Activated T-cell treated with anti-CD3 and anti-CD28 coated beads, Interleukin-2, amount 50 U/mL, for 1 hour (primary cell): Measurements from ENCODE around the gene PLK5.
"Not testable (repeated sequence)": the region's sequence is repeated elsewhere in the genome, so short reads cannot be mapped to it uniquely, and the experiment has no call there.

ENCODE experiments used
- DNase-seq: peaks from one replicate; pipeline ENCODE4 v3.0.0-alpha.2; 2020

Gene PLK5

DNA sequence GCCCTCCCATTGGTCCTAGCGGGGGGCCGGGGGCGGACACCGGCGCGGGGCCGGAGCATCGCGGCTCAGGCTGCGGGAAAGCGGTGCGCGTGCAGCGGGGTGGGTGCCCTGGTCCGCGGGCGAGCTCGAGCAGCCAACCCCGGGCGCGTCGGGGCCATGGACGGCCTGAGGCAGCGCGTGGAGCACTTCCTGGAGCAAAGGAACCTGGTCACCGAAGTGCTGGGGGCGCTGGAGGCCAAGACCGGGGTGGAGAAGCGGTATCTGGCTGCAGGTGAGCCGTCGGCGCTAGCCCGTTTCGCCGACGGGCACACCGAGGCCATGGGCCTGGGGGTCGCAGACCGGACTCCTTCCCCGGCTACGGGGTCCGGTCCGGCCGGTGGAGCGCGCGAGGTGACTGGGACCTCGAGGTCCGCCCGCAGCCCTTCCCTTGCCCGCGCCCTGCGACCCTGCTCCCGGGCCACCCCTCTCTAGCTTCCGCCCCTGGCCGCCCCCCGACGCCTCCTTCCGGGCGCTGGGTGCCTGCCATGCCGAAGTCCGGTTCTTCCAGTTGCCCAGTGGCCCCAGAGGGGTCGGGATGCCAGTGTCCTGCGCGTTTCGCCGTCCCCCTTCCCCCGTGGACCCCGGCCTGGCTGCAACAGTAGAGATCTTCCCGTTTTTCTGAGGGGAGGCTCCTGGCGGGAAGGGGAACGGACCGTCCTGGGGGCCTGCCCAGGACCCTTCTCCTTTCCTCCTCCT lies 32.6 kb upstream of the PLK5 start, which contains the start of gene REEP6:
Gene REEP6, plus strand, starts transcription at position 68 of the 735 bp plus-strand sequence. Its CDS starts 89 bp downstream, at position 157.
- no peak for DNase-seq

- DNase-seq: no peak
Observed at GRCh38 chr19:1491849-1492170, 32.1 kb upstream of the PLK5 start.

DNA sequence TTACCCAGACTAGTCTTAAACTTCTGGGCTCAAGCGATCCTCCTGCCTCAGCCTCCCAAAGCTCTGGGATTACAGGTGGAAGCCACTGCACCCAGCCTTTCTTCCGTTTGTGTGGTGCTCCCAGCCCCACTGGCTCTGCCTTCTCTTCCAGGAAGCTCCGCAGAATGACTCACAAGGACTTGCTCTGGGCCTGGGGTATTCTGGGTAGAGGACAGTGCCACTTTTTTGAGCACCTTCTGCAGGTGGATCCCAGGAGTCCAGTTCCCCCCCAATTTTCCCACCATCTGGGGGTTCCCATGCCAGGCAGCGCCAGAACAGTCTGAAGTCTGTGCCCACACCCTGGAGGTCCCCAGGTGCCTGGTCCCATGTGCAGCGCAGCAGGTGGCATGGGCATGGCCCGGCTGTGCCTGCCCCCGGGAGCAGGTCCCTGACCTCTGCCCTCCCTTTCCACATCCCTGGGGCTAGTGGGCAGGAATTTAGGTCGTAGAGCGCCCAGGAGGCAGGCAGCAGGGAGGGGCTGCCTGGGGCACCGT lies 31.3 kb upstream of the PLK5 start:
- no peak for DNase-seq

DNA sequence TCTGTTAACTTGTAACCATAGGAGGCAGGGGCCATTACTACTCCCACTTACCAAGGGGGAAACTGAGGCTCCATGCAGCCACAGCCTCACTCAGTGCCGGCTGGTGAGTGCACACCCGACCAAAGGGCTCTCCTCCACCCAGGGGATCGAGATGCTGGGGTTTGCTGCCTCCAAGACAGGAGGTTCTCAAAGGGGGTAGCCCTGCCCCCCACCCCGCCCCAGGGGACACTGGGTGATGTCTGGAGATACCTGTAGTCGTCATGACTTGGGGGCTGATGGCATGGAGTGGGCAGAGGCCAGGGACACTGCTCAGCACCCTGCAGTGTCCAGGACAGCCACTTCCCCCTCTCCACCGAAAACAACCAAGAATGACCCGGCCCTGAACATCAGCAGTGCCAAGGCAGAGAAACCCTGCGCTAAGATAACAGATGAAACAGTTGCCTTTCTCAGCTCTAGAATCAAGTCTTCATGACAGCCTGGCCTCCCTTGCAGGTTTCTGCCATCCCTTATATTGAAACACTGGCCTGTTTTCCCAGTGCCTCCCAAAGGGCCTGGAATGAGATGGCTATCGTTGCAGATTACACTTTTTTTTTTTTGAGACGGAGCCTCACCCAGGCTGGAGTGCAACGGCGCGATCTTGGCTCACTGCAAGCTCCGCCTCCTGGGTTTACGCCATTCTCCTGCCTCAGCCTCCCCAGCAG lies 29.6 kb upstream of the PLK5 start:
- DNase-seq: no peak

- no peak for DNase-seq
Observed at GRCh38 chr19:1495051-1495798, 28.7 kb upstream of the PLK5 start.

DNA sequence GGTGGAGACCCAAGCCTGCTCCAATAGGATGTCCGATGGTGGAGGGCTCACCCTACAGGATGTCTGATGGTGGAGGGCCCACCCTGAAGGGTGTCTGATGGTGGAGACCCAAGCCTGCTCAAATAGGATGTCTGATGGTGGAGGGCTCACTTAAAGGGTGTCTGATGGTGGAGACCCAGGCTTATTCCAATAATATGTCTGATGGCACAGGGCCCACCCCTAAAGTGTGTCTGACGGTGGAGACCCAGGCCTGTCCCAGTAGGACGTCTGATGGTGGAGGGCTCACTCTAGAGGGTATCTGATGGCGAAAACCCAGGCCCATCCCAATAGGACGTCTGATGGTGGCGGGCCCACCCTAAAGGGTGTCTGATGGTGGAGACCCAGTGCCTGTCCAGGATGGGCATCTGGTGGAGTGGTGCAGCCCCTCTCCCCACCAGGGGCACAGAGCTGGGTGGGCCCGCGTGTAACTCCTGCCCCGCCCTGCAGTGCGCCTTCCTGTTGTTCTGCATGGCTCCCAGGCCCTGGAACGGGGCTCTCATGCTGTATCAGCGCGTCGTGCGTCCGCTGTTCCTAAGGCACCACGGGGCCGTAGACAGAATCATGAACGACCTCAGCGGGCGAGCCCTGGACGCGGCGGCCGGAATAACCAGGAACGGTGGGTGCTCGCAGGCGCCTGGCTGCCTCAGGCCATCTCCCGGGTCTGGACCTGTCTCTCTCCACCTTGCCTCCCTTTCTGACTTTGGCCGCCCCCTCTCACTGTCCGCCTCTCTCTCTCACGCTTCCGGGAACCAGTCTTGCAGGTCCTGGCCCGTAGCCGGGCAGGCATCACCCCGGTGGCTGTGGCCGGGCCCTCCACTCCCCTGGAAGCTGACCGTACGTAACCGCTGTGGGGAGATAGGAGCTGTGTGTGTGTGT lies 27.8 kb upstream of the PLK5 start:
- DNase-seq: no peak

DNA sequence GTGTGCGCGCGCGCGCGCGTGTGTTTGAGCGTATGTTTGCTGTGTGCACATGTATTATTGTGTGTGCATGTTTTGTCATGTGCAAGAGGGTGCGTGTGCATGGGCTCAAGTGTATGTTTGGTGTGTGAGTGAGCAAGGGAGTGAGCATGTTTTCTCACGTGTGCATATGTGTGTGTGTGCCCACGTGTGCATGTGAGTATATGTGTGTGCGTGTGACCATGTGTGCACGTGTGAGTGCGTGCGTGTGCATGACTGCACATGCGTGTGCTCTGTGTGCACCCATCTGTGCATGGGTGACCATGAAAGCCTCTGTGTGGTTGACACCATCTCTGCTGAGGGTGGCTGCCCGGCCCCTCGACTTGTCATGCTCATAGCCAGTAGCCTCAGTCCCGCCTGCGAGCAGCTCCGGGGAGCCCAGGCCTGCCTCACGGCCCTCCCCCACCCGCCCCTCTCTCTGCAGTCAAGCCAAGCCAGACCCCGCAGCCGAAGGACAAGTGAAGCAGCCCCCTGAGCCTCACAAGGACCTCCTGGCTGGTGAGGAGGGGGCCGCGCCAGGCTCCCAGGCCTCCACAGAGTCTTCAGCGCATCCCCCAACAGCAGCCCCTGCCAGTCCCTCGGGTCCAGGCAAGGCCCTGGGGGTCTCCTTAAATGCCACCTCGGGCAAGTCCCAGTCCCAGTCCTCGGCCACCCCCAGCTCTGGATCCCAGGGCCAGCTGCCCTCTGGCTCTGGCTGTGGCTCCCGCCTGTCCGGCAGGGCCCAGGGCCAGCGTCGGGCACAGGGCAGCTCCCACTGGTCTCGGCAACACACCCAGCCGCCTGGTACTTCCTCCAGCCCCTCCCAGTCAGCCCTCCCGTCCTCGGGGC lies 26.9 kb upstream of the PLK5 start:
- DNase-seq: no peak

- no peak for DNase-seq
Observed at GRCh38 chr19:1497578-1498235, 26.2 kb upstream of the PLK5 start.

DNA sequence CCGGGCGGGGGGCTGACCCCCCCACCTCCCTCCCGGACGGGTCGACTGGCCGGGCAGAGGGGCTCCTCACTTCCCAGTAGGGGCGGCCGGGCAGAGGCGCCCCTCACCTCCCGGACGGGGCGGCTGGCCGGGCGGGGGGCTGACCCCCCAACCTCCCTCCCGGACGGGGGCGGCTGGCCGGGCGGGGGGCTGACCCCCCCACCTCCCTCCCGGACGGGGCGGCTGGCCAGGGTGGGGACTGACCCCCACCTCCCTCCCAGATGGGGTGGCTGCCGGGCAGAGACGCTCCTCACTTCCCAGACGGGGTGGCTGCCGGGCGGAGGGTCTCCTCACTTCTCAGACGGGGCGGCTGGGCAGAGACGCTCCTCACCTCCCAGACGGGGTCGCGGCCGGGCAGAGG lies 24.6 kb upstream of the PLK5 start:
- not testable (repeated sequence) for DNase-seq

DNA sequence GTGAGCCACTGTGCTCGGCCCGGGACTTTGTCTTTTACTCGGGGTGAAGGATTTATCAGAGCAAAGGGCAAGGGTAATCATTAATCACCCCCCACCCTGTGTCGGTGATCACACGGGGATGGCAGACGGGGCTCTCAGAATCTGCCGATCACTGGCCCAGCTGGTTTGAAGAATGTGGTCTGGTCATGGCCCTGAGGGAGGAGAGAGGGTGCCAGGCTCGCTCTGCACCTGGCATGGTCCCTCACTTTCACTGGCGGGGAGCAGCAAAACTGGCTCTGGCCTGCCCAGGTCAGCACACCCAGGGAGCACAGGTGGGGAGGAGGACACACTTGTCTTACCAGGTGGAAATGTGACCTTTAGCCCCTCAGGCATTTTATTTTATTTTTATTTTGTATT lies 22.7 kb upstream of the PLK5 start:
- no peak for DNase-seq

DNA sequence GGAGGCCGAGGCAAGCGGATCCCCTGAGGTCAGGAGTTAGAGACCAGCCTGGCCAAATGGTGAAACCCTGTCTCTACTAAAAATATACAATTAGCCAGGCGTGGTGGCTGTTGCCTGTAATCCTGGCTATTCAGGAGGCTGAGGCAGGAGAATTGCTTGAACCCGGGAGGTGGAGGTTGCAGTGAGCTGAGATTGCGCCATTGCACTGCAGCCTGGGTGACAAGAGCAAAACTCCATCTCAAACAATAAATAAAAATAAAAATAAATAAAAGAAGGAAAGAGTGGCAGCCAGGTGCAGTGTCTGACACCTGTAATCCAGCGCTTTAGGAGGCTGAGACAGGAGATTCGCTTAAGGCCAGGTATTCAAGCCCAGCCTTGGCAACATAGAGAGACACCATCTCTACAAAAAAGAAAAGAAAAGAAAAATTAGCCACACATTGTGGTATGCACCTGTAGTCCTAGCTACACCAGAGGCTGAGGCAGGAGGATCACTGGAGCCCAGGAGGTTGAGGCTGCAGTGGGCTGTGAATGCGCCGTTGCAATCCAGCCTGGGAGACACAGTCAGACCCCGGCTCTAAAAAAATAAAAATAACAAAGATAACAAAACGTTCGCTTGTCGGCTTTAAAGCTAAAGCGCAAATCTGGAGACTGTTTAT lies 21.3 kb upstream of the PLK5 start:
- DNase-seq: no peak

DNA sequence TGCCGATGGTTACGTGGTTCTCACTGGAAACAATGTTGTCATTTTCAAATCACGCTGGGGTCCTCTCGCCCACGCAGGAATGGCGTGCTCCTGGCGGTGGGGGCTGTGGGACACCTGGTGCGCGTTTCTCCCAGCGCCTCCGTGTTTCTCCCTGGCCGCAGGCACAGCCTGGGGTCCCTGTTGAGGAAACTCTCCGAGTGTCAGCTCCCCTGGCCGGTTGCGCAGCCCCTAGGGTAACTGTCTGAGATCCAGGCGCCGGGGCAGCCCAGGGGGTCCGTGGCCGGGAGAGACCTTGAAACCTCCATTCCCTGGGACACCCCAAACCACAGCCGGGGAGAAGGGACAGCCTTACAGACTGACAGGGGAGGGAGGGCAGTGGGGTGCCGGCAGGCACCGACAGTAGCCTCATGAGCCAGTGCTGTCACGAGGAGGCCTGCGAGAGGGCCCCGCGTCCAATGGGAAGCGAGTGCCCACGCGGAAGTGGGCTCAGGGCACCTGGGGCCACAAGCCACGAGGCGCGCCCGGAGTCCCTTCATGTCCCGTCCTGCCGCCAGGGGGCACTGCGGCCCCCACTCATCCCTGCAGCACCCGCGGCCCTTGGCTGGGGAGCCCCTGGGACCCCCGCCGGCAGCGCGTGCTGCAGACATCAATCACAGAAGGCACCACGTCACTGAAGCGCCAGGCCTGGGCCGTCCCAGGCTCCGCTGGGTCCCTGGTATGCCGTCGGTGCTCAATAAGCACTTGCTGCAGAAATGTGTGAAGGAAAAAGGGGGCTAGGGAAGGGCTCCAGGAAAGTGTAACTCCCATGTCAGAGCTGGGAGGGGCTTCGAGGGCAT lies 20.6 kb upstream of the PLK5 start:
- peak; percentile 72 for DNase-seq

DNA sequence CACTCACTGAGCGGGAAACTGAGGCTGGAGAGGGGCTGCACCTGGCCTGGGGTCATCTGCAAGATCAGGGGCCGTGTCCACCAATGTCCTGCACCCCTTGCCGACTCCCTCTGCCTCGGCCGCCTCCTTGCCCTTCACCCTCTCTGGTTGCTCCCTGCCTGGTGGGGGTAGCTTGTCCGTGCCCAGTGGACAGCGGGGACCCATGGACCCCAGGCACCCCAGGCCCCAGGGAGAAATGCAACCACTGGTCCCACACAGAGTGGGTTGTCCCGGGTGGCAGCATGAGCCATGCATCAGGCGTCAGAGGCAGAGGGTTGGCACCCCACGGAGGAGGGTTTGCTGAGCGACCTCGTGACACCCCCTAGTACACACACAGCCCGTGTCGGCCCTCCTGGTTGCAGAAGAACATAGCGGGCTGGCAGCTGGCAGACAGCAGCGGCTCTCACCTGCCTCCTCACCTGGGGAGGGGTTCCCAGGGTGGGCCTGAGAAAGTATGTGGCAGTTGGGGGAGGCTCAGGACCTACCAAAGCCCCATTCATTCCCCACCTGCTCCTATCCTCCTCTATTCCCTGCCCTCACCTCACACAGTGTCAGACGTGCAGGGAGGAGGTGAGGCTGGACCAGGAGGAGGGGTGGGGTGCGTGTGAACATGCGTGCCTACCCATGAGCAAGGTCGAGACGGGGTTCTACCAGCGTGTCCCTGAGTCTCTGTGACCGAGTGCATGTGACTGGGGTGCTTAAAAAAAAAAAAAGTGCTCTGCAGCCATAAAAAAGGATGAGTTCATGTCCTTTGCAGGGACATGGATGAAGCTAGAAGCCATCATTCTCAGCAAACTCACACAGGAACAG lies 19.7 kb upstream of the PLK5 start:
- DNase-seq: no peak

DNA sequence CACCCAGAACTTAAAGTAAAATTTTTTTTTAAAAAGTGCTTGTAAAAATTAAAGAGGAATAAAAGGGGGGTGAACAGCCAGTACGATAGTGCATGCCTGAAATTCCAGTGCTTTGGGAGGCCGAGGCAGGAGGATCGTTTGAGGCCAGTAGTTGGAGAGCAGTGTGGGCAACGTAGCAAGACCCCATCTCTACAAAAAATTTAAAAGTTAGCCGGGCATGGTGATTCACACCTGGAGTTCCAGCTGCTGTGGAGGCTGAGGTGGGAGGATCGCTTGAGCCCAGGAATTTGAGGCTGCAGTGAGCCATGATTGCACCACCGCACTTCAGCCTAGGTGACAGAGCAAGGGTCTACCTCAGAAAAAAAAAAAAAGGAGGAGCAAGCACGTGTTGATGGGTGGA lies 18.9 kb upstream of the PLK5 start:
- DNase-seq: no peak

DNA sequence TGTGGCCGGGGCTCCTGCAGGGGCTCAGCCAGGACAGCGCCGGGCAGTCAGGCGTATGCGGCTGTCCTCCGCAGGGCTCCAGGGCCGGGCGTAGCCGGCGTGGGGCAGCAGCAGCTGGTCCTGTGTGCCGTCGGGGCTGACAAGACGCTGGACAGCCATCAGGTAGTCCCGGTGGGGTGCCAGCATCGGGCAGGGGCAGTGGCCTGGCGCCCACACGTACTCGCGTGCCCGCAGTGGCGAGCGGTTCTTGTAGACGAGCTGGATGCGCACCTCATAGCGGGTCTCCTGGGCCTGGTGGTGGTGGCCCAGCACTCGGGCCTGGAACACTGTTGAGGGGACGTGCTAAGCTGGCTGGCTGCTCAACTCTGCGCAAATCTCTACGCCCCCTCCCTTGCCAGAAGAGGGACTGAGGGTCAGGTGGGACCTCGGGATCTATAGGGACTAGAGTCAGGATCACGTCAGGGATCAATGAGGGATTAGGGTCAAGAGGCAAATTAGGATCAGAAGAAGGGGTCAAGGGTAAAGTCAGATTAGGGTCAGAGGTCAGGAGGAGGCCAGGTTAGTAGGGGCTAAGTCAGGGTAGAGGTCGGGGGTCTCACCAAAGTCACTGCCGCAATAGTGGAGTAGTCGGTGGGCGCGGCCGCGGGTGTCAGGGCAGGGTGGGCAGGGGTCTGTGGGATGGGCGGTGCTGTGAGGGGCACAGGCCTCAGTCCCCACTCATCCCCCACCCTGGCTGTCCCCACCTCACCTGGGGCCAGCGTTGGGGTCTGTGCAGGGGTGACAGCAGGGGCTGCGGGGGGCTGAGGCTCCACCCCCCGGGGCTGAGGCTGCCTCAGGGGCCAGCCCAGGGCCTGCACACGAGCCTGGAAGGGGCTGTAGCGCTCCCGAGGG lies 17.6 kb upstream of the PLK5 start:
- no peak for DNase-seq

DNA sequence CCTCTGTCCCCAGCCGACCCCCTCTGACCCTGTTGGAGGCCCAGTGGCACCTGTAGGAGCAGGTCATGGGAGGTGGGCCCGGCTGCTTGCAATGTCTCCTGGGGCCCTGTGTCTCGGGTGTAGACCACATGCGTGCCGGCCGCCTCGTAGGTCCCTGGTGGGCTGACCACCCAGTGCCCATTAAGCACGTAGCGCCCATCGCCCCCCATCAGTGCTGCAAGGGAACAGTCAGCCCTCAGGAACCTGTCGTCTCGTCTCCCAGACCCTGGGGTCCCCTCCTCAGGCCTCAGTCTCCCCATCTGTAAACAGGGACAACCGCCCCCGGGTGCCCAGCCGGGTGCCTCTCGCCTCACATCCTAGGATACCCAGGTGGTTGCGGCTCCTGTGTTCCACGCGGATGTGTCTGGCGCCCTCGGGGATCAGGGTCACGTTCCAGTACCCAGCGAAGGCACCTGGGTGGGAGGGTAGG lies 16.7 kb upstream of the PLK5 start:
- no peak for DNase-seq

DNA sequence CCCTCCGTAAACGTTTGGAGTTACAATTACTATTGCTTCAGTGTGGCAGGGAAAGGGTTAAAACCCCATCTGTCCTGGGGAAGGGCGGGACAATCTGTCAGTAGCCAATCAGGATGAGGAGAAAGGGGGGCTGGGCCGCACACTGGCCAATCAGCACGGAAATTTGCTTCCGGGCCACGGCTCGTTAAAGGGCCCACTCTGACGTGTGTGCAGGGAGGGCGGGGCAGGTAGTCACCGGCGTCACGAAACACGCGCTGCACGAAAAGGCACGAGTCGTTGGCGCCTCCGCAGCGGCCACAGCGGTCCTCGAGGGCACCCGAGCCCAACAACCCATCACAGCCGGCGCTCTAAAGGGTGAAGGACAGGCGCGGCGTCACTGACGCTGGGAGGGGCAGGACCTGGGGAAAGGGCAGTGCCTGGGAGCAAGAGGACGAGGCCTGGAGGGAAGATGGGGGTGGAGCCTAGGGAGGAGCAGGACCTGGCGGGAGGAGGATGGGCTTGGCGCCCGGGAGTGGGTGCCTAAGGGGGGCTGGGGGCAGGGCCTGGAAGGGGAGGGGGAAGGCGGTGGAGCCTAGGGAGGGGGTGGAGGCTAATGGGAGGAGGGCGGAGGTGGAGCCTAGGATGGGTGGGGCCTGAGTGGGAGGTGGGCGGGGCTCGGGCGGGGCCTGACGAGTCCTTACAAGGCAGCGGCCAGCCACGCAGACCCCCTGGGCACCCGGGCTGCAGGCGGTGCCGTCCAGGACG lies 15.9 kb upstream of the PLK5 start:
- peak; percentile 91 for DNase-seq
